Prostate gland (tissue), 2 donors: ENCODE results near the gene NIPSNAP3A. TPM values are rescaled to one million over a fixed set of nuclear protein-coding genes. Genes with fewer than 3 reads are reported as not detected.

Experiments used
- DNase-seq: peaks from one replicate; pipeline ENCODE4 v3.0.0-alpha.2; 2019; ENCODE audit warnings: low spot score
- H3K27ac ChIP-seq, 2 donors: fragments of 200-600 bp; sonication (generic); 2 replicates each; pipeline ENCODE4 v1.5.1; 2017 to 2019
- H3K27me3 ChIP-seq: fragments of 200-600 bp; sonication (generic); replicated peaks from 2 replicates; pipeline ENCODE4 v1.5.1; 2019; ENCODE audit not compliant: insufficient read depth
- H3K36me3 ChIP-seq, 2 donors: fragments of 200-600 bp; sonication (generic); 1 replicate in 1 of 2; 2 replicates in 1 of 2; pipeline versions ENCODE4 v1.5.1 to v1.8.1; 2017 to 2019
- H3K4me1 ChIP-seq: fragments of 200-600 bp; sonication (generic); replicated peaks from 2 replicates; pipeline ENCODE4 v1.5.1; 2019
- H3K4me3 ChIP-seq, 2 donors: fragments of 200-600 bp; sonication (generic); 2 replicates each; pipeline ENCODE4 v1.5.1; 2017 to 2019
- H3K9me3 ChIP-seq: fragments of 200-600 bp; sonication (generic); 2 replicates; pipeline ENCODE4 v1.5.1; 2017
- POLR2A ChIP-seq: fragments of 450-650 bp; IDR thresholded peaks from one replicate; pipeline ENCODE4 v1.6.1; 2016; ENCODE audit warnings: antibody characterized with exemption, mild to moderate bottlenecking
- POLR2AphosphoS5 ChIP-seq: sonication (generic); formaldehyde crosslinking; IDR thresholded peaks from one replicate; pipeline ENCODE4 v1.6.1; 2017; ENCODE audit warnings: antibody characterized with exemption
- WGBS: methylation state at CpG from one replicate; pipeline ENCODE4 v1.1.5; 2018; 5-methylcytosine and 5-hydroxymethylcytosine counted together
- intact Hi-C: fragments of 100-400 bp; cut with DNase I; formaldehyde crosslinking; loops from one replicate; pipeline ENCODE4 v1.14.2; 2022
- total RNA-seq, 2 donors: library from RNA; depleted of rRNA; stranded (reverse); fragments of >200 nt; gene quantifications; one replicate each; pipeline ENCODE4 v1.1.0, GENCODE V29; 2016
- TF ChIP-seq, protein P1 (sequence below), 4 experiments: fragments of 200-600 bp in 2 of 4; fragments of 450-650 bp in 2 of 4; sonication (generic) in 2 of 4; IDR thresholded peaks; 1 replicate in 3 of 4; 2 replicates in 1 of 4; pipeline ENCODE4 v1.5.1; 2016 to 2019; ENCODE audit warnings: antibody characterized with exemption in 4 of 4, mild to moderate bottlenecking in 2 of 4, moderate library complexity in 2 of 4

The NIPSNAP3A gene
- total RNA-seq, 2 donors from 2014 or later = 14.6 to 18.8 TPM

DNA sequence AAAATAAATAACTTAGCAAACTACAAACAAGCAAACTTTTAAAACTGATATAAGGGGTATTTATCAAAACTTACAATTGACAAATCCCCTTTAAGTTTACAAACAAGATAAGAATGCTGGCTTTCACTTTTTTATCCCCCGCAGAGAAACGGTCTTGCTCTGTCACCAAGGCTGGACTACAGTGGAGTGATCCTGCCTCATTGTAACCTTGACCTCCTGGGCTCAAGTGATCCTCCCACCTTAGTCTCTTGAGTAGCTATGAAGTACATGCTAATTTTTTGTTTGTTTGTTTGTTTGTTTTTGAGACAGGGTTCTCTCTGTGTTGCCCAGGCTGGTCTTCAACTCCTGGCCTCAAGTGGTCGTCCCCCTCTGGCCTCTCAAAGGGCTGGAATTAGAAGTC, 9.0 kb upstream of the NIPSNAP3A start:
- Histone ChIP-seq H3K4me3 (no peak overlapping the region), H3K27me3 (no peaks in the 10 kb centered on the region), H3K4me1 (no peaks in the 10 kb centered on the region), H3K36me3 (no peaks in the 10 kb centered on the region), H3K9me3 (no peaks in the 10 kb centered on the region), H3K27ac (no peak overlapping the region)
- WGBS = 63% methylated on average over 3 of the region's 3 CpGs
- TF ChIP-seq, protein P1, sequence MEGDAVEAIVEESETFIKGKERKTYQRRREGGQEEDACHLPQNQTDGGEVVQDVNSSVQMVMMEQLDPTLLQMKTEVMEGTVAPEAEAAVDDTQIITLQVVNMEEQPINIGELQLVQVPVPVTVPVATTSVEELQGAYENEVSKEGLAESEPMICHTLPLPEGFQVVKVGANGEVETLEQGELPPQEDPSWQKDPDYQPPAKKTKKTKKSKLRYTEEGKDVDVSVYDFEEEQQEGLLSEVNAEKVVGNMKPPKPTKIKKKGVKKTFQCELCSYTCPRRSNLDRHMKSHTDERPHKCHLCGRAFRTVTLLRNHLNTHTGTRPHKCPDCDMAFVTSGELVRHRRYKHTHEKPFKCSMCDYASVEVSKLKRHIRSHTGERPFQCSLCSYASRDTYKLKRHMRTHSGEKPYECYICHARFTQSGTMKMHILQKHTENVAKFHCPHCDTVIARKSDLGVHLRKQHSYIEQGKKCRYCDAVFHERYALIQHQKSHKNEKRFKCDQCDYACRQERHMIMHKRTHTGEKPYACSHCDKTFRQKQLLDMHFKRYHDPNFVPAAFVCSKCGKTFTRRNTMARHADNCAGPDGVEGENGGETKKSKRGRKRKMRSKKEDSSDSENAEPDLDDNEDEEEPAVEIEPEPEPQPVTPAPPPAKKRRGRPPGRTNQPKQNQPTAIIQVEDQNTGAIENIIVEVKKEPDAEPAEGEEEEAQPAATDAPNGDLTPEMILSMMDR (IDR thresholded peaks at IDR 0.05) = no peak
- no peak for TF ChIP-seq POLR2A
- TF ChIP-seq POLR2AphosphoS5 = no peak
- intact Hi-C loops = no loop called here
- no peak for DNase-seq

DNA sequence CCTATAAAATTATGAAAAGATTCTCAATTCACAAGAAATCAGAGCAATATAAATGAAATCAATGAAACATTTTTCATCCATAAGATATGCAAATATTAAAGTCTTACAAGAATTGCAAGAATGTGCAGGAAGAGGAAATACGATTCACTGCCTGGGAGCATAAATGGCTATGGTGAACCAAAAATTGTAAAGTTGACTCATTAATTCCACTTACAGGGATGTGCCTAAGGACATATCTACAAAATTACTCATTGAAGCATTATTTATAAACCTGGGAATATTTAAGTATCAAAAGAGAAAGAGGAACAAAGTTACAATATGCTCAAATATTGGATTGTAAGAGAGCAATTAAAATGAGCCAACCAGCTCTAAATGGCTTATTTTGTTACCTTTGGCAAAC, 6.9 kb upstream of the NIPSNAP3A start:
- Histone ChIP-seq H3K27me3 (no peaks in the 10 kb centered on the region), H3K9me3 (no peaks in the 10 kb centered on the region), H3K4me1 (no peaks in the 10 kb centered on the region), H3K27ac (no peak overlapping the region), H3K4me3 (no peak overlapping the region), H3K36me3 (no peaks in the 10 kb centered on the region)
- intact Hi-C loops = no loop called here
- TF ChIP-seq POLR2A (no peak), POLR2AphosphoS5 (no peak)
- TF ChIP-seq, protein P1 (IDR thresholded peaks at IDR 0.05) = no peak
- 31% methylated on average over 1 of the region's 1 CpG for WGBS
- no peak for DNase-seq

DNA sequence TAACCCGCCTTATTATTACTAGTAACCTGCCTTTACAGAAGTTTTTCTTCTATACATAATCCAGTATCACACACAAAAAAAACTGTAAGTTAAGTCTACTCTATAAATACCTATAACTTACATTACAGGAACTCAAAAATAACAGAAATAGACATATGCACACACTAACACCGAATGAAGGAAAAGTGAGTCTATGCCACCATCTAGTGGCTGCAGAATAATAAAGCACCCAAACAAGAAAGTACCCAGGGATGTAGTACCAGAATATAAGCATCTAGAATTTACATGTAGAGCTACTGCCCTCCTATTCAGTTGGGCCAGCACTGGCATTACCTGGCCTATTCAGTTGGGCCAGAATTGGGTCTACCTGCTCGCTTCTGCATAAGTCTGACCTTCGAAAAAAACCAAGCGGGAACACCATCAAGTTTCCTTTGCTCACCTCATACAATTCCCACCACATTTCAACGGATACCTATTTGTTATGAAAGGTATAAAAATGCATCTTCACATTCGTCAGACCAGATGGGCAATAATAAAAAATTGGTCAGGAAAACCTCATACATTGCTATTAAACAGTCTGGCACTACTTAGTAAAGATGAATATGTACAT, 4.0 kb upstream of the NIPSNAP3A start:
- 29% methylated on average over 7 of the region's 7 CpGs for WGBS

DNA sequence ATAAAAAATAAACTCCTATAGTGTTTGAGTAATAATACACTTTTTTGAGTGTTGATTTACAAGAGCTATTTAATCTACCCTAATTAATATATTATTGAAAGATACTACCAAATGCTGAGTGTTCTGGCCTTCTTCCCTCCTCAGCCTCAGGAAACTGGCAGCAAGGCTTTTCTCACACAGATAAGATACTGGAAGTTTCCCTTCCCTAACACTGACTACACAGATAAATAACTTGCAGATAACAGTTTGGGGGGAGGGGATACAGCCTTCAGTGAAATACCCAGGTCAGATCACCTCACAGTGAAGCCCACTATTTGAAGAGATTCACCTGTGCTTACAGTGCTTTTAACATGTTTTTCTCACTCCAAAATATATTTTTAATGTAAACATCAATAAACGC, 1.6 kb upstream of the NIPSNAP3A start:
- no peaks in the 10 kb centered on the region for H3K9me3 ChIP-seq
- no peaks in the 10 kb centered on the region for H3K27me3 ChIP-seq
- 76% methylated on average over 1 of the region's 1 CpG for WGBS
- intact Hi-C loops = no loop called here
- H3K4me3 ChIP-seq = no peak overlapping the region
- DNase-seq = no peak
- peaks cover 3% of the 10 kb centered on the region for H3K4me1 ChIP-seq
- H3K27ac ChIP-seq = no peak overlapping the region
- no peak for TF ChIP-seq POLR2AphosphoS5
- no peak for TF ChIP-seq POLR2A
- TF ChIP-seq, protein P1 (IDR thresholded peaks at IDR 0.05) = no peak
- no peaks in the 10 kb centered on the region for H3K36me3 ChIP-seq

More for the DNA sequence above, 4.0 kb upstream of the NIPSNAP3A start:
- Histone ChIP-seq H3K27me3 (no peaks in the 10 kb centered on the region), H3K27ac (no peak overlapping the region), H3K4me1 (no peaks in the 10 kb centered on the region), H3K9me3 (no peaks in the 10 kb centered on the region), H3K4me3 (no peak overlapping the region), H3K36me3 (no peaks in the 10 kb centered on the region)
- peak; percentile 15 for DNase-seq
- intact Hi-C loops = no loop called here
- TF ChIP-seq POLR2A (no peak), POLR2AphosphoS5 (peak; percentile 26)
- TF ChIP-seq, protein P1 (IDR thresholded peaks at IDR 0.05) = peak; percentile 12 to 70 (median 60)

DNA sequence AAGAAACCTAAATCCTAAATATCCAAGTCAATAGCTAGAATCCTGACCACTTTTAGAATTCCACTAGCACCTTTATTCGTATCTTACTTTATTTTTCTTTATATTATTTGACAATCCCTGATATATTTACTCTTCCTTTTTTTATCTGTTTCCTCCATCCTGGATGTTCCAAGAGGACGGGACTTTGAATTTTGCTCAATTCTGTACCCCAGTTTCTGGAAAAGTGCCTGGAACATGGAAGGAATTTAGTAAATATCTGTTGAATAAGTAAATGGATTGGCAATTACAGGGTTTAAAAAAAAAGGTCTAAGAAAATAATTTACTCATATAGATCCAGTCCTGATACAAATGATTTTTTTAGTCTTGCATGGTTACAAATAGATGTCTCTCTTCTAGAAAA, 1.2 kb upstream of the NIPSNAP3A start:
- no peak for TF ChIP-seq POLR2AphosphoS5
- no peak for TF ChIP-seq POLR2A
- TF ChIP-seq, protein P1 (IDR thresholded peaks at IDR 0.05) = no peak
- no peaks in the 10 kb centered on the region for H3K36me3 ChIP-seq
- WGBS = 81% methylated on average over 2 of the region's 2 CpGs
- no peaks in the 10 kb centered on the region for H3K9me3 ChIP-seq
- no peak overlapping the region for H3K4me3 ChIP-seq
- peaks cover 3% of the 10 kb centered on the region for H3K4me1 ChIP-seq
- DNase-seq = no peak
- H3K27ac ChIP-seq = no peak overlapping the region
- no peaks in the 10 kb centered on the region for H3K27me3 ChIP-seq
- intact Hi-C loops = no loop called here
